ENCODE measurements around the gene CUX1.
"Not testable (repeated sequence)": the region's sequence is repeated elsewhere in the genome, so short reads cannot be mapped to it uniquely, and the experiment has no call there.

Gene CUX1

GRCh38 chr7:101784292-101785127 is 32.9 kb upstream of the CUX1 start:
- TF ChIP-seq, protein P1, sequence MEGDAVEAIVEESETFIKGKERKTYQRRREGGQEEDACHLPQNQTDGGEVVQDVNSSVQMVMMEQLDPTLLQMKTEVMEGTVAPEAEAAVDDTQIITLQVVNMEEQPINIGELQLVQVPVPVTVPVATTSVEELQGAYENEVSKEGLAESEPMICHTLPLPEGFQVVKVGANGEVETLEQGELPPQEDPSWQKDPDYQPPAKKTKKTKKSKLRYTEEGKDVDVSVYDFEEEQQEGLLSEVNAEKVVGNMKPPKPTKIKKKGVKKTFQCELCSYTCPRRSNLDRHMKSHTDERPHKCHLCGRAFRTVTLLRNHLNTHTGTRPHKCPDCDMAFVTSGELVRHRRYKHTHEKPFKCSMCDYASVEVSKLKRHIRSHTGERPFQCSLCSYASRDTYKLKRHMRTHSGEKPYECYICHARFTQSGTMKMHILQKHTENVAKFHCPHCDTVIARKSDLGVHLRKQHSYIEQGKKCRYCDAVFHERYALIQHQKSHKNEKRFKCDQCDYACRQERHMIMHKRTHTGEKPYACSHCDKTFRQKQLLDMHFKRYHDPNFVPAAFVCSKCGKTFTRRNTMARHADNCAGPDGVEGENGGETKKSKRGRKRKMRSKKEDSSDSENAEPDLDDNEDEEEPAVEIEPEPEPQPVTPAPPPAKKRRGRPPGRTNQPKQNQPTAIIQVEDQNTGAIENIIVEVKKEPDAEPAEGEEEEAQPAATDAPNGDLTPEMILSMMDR (IDR thresholded peaks at IDR 0.05; ENCODE audit: borderline replicate concordance, insufficient read depth, low read depth, low read length): no peak
- H3K4me3 ChIP-seq (ENCODE audit: low read depth, low read length): no peak overlapping the region

- no peak overlapping the region for H3K4me3 ChIP-seq (ENCODE audit: low read depth, low read length)
- TF ChIP-seq, protein P1 (IDR thresholded peaks at IDR 0.05; ENCODE audit: borderline replicate concordance, insufficient read depth, low read depth, low read length): no peak
Observed at GRCh38 chr7:101787864-101788263, 29.6 kb upstream of the CUX1 start.

- TF ChIP-seq, protein P1 (IDR thresholded peaks at IDR 0.05; ENCODE audit: borderline replicate concordance, insufficient read depth, low read depth, low read length): no peak
- no peak overlapping the region for H3K4me3 ChIP-seq (ENCODE audit: low read depth, low read length)
Observed at GRCh38 chr7:101788517-101788916, 28.9 kb upstream of the CUX1 start.

DNA sequence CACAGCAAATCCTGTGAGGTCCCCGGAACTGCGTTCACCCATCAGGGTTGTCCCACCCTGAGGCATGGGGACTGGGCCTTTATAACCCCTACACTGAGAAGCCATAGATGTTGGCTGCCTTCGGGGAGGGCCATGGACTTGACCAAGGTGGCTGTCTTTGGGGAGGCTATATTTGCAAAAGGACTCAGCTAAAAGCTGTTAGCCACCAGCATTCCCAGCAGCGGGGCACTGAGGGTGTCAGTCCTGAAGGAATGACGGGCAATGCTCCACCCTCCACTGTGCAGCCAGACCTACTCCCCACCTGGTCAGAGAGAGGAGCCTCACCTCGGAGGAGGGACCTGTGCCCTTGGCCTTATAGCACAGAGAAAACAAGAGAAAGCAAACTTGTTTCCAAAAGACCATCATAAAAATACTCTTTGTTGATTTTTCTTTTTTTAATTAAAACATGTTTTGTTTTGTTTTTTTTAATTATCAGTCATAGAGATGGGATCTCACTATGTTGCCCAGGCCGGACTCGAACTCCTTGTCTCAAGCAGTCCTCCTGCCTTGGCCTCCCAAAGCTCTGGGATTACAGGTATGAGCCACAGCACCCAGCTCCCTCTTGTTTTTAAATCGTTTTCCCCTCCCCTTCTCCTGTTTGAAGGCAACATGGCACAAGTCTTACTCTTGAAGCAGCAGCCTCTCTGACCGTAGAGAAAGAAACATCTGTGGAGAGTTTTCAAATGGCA is 26.7 kb upstream of the CUX1 start:
- TF ChIP-seq, protein P1 (IDR thresholded peaks at IDR 0.05; ENCODE audit: borderline replicate concordance, insufficient read depth, low read depth, low read length): no peak
- H3K4me3 ChIP-seq (ENCODE audit: low read depth, low read length): no peak overlapping the region

DNA sequence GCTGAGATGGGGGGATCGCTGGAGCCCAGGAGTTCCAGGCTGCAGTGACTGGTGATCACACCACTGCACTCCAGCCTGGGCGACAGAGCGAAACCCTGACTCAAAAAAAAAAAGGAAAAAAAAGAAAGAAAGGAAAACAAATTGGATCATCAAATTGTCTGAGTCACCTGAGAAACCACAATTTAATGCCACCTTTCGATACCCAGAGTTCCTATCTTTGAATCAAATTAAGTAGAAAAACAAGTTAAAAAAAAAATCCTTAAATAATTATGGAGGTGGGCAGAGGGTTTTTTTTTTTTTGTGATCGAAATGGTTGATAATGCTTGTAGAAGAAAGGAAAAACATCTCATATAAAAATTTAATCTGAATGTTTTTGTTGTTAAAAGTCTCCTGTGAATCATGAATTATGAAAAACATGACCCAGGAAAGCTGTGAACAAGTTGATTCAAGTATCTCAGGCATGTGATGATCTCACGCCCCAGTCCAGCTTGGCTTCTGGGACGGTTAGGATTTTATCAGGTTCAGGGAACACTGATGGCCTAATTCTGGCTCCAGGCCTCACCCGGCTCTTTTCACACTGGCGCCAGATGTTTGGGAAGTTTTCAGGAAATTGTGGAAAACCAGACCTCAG is 25.3 kb upstream of the CUX1 start:
- TF ChIP-seq, protein P1 (IDR thresholded peaks at IDR 0.05; ENCODE audit: borderline replicate concordance, insufficient read depth, low read depth, low read length): no peak
- no peak overlapping the region for H3K4me3 ChIP-seq (ENCODE audit: low read depth, low read length)

DNA sequence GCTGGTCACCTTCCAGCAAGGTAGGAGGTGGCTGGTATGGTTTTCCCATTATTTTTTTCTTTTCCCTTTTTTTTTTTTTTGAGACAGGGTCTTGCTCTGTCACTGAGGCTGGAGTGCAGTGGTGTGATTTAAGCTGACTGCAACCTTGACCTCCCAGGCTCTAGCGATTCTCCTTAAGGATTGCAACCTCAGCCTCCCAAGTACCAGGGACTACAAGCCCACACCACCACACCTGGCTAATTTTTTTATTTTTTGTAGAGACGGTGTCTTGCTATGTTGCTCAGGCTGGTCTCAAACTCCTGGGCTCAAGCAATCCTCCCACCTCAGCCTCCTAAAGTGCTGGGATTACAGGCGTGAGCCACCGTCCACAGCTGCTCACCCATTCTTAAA is 24.7 kb upstream of the CUX1 start:
- H3K4me3 ChIP-seq (ENCODE audit: low read depth, low read length): not testable (repeated sequence)

GRCh38 chr7:101795461-101795860 is 22.0 kb upstream of the CUX1 start:
- H3K4me3 ChIP-seq (ENCODE audit: low read depth, low read length): no peak overlapping the region
- TF ChIP-seq, protein P1 (IDR thresholded peaks at IDR 0.05; ENCODE audit: borderline replicate concordance, insufficient read depth, low read depth, low read length): no peak

- H3K4me3 ChIP-seq (ENCODE audit: low read depth, low read length): not testable (repeated sequence)
Observed at GRCh38 chr7:101798173-101798572, 19.3 kb upstream of the CUX1 start.
